PC-3 (cell line): ENCODE data around the gene ANKRD29. TPM values are rescaled to one million over a fixed set of nuclear protein-coding genes. Genes with fewer than 3 reads are reported as not detected.

Experiments used
- ATAC-seq: fragments of 200-7000 bp; cut with Tn5 transposase; 2 replicates; pipeline ENCODE4 v1.9.1; 2020; ENCODE audit warnings: mild to moderate bottlenecking, moderate library complexity
- BruUV-seq: library from RNA; stranded (reverse); fragments of 400-500 nt; replicated peaks from 2 replicates; lab custom pipeline; 2021; lab: Mats Ljungman, UMichigan
- CTCF ChIA-PET: fragments of 300-600 bp; sonication (Branson Sonifier 250); formaldehyde crosslinking; loops from one replicate; lab custom pipeline; 2022; ENCODE audit warnings: antibody characterized with exemption; lab: Charles Lee
- POLR2A ChIA-PET: fragments of 300-600 bp; sonication (Branson Sonifier 250); formaldehyde crosslinking; loops from one replicate; lab custom pipeline; 2022; ENCODE audit warnings: antibody characterized with exemption; ENCODE audit not compliant: unreplicated experiment; lab: Charles Lee
- DNase-seq: peaks from one replicate; pipeline ENCODE4 v3.0.0-alpha.2; 2015
- H2AFZ ChIP-seq: fragments of 300-600 bp; sonication (generic); 2 replicates; pipeline ENCODE4 v1.6.0; 2016; ENCODE audit warnings: antibody characterized with exemption, low read length
- H3F3A ChIP-seq: fragments of 300-600 bp; sonication (generic); one replicate; pipeline ENCODE4 v1.6.0; 2017; ENCODE audit warnings: antibody characterized with exemption, low read length, control low read depth, mild to moderate bottlenecking; ENCODE audit not compliant: unreplicated experiment
- H3K27ac ChIP-seq: fragments of 300-600 bp; sonication (generic); 2 replicates; pipeline ENCODE4 v1.5.1; 2016; ENCODE audit warnings: mild to moderate bottlenecking, low read length
- H3K27me3 ChIP-seq: fragments of 300-600 bp; sonication (generic); 2 replicates; pipeline ENCODE4 v1.6.1; 2016; ENCODE audit warnings: low read length, mixed read lengths
- H3K36me3 ChIP-seq: fragments of 300-600 bp; sonication (generic); 2 replicates; pipeline ENCODE4 v1.6.1; 2016; ENCODE audit warnings: low read depth, mixed run types, low read length, mixed read lengths
- H3K4me1 ChIP-seq: fragments of 300-600 bp; sonication (generic); 2 replicates; pipeline ENCODE4 v1.5.1; 2016; ENCODE audit warnings: low read length; ENCODE audit not compliant: insufficient read depth
- H3K4me2 ChIP-seq: fragments of 300-600 bp; sonication (generic); 2 replicates; pipeline ENCODE4 v1.6.0; 2016; ENCODE audit warnings: low read length
- H3K4me3 ChIP-seq: fragments of 300-600 bp; sonication (generic); 2 replicates; pipeline ENCODE4 v1.5.1; 2016; ENCODE audit warnings: mild to moderate bottlenecking, low read length, mixed read lengths
- H3K79me2 ChIP-seq: fragments of 300-600 bp; sonication (generic); 2 replicates; pipeline ENCODE4 v1.6.1; 2017; ENCODE audit warnings: low read length, mixed read lengths
- H3K9ac ChIP-seq: fragments of 300-600 bp; sonication (generic); 2 replicates; pipeline ENCODE4 v1.6.0; 2016; ENCODE audit warnings: mild to moderate bottlenecking, low read length
- H3K9me2 ChIP-seq: fragments of 300-600 bp; sonication (generic); replicated peaks from 2 replicates; pipeline ENCODE4 v1.6.1; 2016; ENCODE audit warnings: mixed run types, low read length, mixed read lengths
- H3K9me3 ChIP-seq: fragments of 300-600 bp; sonication (generic); 2 replicates; pipeline ENCODE4 v1.6.1; 2016; ENCODE audit warnings: low read length, mixed read lengths
- H4K20me1 ChIP-seq: fragments of 300-600 bp; sonication (generic); 2 replicates; pipeline ENCODE4 v1.6.1; 2016; ENCODE audit warnings: low read length, mixed read lengths
- CTCF ChIP-seq: fragments of 300-600 bp; sonication (generic); conservative IDR thresholded peaks from 2 replicates; pipeline ENCODE4 v1.5.1; 2017; ENCODE audit warnings: antibody characterized with exemption, low read depth, mild to moderate bottlenecking, low read length
- EZH2 ChIP-seq: fragments of 300-600 bp; sonication (generic); IDR thresholded peaks from one replicate; pipeline ENCODE4 v1.6.1; 2017; ENCODE audit warnings: antibody characterized with exemption, mild to moderate bottlenecking, low read length; ENCODE audit not compliant: unreplicated experiment
- EZH2phosphoT487 ChIP-seq: fragments of 300-600 bp; sonication (generic); IDR thresholded peaks from 2 replicates; pipeline ENCODE4 v1.6.1; 2018; ENCODE audit warnings: mild to moderate bottlenecking, antibody characterized with exemption, low read length, borderline replicate concordance
- intact Hi-C: fragments of 100-400 bp; cut with micrococcal nuclease; formaldehyde crosslinking; loops from 2 replicates; pipeline ENCODE4 v1.9.0; 2023
- total RNA-seq: library from RNA; depleted of rRNA; stranded (reverse); fragments of >200 nt; gene quantifications from 2 replicates; pipeline ENCODE4 v1.2.3, GENCODE V29; 2014

Gene ANKRD29
- total RNA-seq, 1 experiment from 2014 or later, result 31.0 TPM

GRCh38 chr18:23682472-23682871 is 19.8 kb upstream of the ANKRD29 start:
- ATAC-seq (no peak), DNase-seq (no peak)
- Histone ChIP-seq H3K27ac (no peak overlapping the region), H3F3A (no peaks in the 10 kb centered on the region), H3K9me3 (no peaks in the 10 kb centered on the region), H3K9ac (no peak overlapping the region), H4K20me1 (no peaks in the 10 kb centered on the region), H3K4me3 (no peak overlapping the region), H2AFZ (no peak overlapping the region), H3K79me2 (no peaks in the 10 kb centered on the region), H3K4me2 (no peak overlapping the region), H3K36me3 (no peaks in the 10 kb centered on the region), H3K4me1 (peaks cover 28% of the 10 kb centered on the region), H3K9me2 (no peaks in the 10 kb centered on the region; the same call in 1 of the 2 replicates), H3K27me3 (no peaks in the 10 kb centered on the region)
- POLR2A ChIA-PET, result no interaction called here
- BruUV-seq, result no TSS peak
- CTCF ChIA-PET, result no interaction called here
- intact Hi-C loops, result no loop called here
- TF ChIP-seq EZH2phosphoT487 (no peak), EZH2 (no peak), CTCF (no peak)

GRCh38 chr18:23682045-23682444 is 19.3 kb upstream of the ANKRD29 start:
- Histone ChIP-seq H3K27ac (no peak overlapping the region), H3K79me2 (no peaks in the 10 kb centered on the region)
- POLR2A ChIA-PET, result no interaction called here

More at GRCh38 chr18:23682045-23682444, 19.3 kb upstream of the ANKRD29 start:
- Histone ChIP-seq H3F3A (no peaks in the 10 kb centered on the region), H3K4me3 (no peak overlapping the region), H3K4me1 (peaks cover 27% of the 10 kb centered on the region), H2AFZ (no peak overlapping the region), H4K20me1 (no peaks in the 10 kb centered on the region), H3K4me2 (no peak overlapping the region), H3K27me3 (no peaks in the 10 kb centered on the region), H3K9me2 (no peaks in the 10 kb centered on the region; the same call in 1 of the 2 replicates), H3K9ac (no peak overlapping the region), H3K36me3 (no peaks in the 10 kb centered on the region), H3K9me3 (no peaks in the 10 kb centered on the region)
- TF ChIP-seq CTCF (no peak), EZH2phosphoT487 (no peak), EZH2 (no peak)
- intact Hi-C loops, result no loop called here
- BruUV-seq, result no TSS peak
- DNase-seq, result no peak
- CTCF ChIA-PET, result no interaction called here
- ATAC-seq, result no peak
